ENCODE results near the gene CIB1.

CIB1 gene

GRCh38 chr15:90200534-90201129, 33.1 kb downstream of the CIB1 start:
- Histone ChIP-seq H3K27ac (replicated peaks) (peak overlapping the region; percentile 37), H3K27me3 (ENCODE audit: insufficient read depth, poor library complexity, severe bottlenecking) (no peaks in the 10 kb centered on the region), H3K4me3 (replicated peaks; ENCODE audit: insufficient read depth, low read length) (peak overlapping the region; percentile 62)
- no peak for TF ChIP-seq CTCF (IDR thresholded peaks at IDR 0.05; ENCODE audit: insufficient read depth, low read length)
- TF ChIP-seq SPI1 (IDR thresholded peaks at IDR 0.05; ENCODE audit: borderline replicate concordance, low read depth) = no peak
- no peak for TF ChIP-seq REST (IDR thresholded peaks at IDR 0.05; ENCODE audit: insufficient replicate concordance, low read depth)
- no peak for TF ChIP-seq GABPA (IDR thresholded peaks at IDR 0.05; ENCODE audit: low read depth)
- no peak for TF ChIP-seq POLR2AphosphoS5 (IDR thresholded peaks at IDR 0.05; ENCODE audit: low read depth)
- DNase-seq (ENCODE audit: low read depth in 1 of 2, low spot score in 1 of 2) = no peak

DNA sequence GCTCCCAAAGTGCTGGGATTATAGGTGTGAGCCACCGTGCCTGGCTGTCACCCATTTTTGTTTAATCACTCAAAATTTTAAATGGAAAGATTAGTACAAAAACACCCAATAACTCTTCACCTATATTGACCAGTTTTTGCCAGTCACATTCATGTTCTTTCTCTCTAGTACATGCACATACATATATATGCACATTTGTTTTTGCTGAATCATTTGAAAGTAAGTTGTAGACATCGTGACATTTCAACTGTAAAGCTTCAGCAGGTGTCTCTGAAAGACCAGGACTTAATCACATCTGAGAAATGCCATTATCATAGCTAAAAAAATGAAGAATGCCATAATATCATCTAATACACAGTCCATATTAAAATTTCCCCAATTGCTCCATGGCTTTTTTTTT, 39.1 kb downstream of the CIB1 start:
- TF ChIP-seq SPI1 (IDR thresholded peaks at IDR 0.05; ENCODE audit: borderline replicate concordance, low read depth) = no peak
- TF ChIP-seq POLR2AphosphoS5 (IDR thresholded peaks at IDR 0.05; ENCODE audit: low read depth) = no peak
- TF ChIP-seq REST (IDR thresholded peaks at IDR 0.05; ENCODE audit: insufficient replicate concordance, low read depth) = no peak
- TF ChIP-seq GABPA (IDR thresholded peaks at IDR 0.05; ENCODE audit: low read depth) = no peak
- no peak for TF ChIP-seq CTCF (IDR thresholded peaks at IDR 0.05; ENCODE audit: insufficient read depth, low read length)
- H3K27me3 ChIP-seq (ENCODE audit: insufficient read depth, poor library complexity, severe bottlenecking) = no peaks in the 10 kb centered on the region
- no peak overlapping the region for H3K4me3 ChIP-seq (replicated peaks; ENCODE audit: insufficient read depth, low read length)
- DNase-seq (ENCODE audit: low read depth in 1 of 2, low spot score in 1 of 2) = no peak
- H3K27ac ChIP-seq (replicated peaks) = no peak overlapping the region

DNA sequence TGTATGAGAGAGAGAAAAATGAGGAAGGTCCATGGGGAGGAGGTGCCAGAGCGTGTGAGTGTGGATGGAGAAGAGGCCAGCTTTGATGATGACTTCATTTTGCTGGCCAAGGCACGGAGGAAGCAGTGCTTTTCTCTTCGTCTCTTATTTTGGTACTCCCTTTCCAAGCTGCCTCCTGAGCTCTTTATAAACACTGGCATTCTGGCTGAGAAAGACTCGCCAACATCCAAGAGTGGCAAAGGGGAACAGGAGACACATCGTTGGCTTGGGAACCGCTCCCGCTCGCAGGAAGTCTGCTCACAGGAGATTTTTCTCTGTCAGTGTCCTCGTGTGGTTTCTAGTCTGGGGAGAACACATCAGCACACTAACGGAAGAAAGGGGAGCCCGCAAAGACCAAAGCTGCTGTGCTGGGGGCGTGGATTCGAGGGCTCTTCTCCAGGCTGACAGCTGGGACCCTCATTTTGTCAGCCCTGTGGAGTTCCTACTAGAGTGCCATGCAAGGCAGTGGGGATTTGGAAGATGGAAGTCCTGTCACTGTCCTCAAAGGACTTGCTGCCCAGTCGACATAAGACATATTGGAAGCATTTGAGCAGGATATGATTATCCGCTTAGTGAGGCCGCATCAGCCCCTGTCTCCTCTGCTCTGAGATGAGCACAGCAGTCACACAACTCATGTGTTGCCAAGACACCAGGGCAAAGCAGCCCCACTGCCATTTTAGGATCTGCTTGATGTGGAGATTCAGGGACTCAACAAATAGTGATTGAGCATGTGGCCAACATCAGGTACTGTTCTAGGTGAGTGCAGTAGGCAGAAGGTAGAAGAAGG, 40.6 kb downstream of the CIB1 start:
- no peak overlapping the region for H3K4me3 ChIP-seq (replicated peaks; ENCODE audit: insufficient read depth, low read length)
- peak overlapping the region; percentile 18 for H3K27ac ChIP-seq (replicated peaks)
- no peaks in the 10 kb centered on the region for H3K27me3 ChIP-seq (ENCODE audit: insufficient read depth, poor library complexity, severe bottlenecking)
- DNase-seq (ENCODE audit: low read depth in 1 of 2, low spot score in 1 of 2) = peak in 1 of 2 experiments; percentile 63
- no peak for TF ChIP-seq POLR2AphosphoS5 (IDR thresholded peaks at IDR 0.05; ENCODE audit: low read depth)
- TF ChIP-seq GABPA (IDR thresholded peaks at IDR 0.05; ENCODE audit: low read depth) = no peak
- no peak for TF ChIP-seq REST (IDR thresholded peaks at IDR 0.05; ENCODE audit: insufficient replicate concordance, low read depth)
- TF ChIP-seq SPI1 (IDR thresholded peaks at IDR 0.05; ENCODE audit: borderline replicate concordance, low read depth) = no peak; the same call in 1 of the 2 replicates
- no peak for TF ChIP-seq CTCF (IDR thresholded peaks at IDR 0.05; ENCODE audit: insufficient read depth, low read length)
